ENCODE data around the gene SEL1L.
"Not testable (repeated sequence)": the region's sequence is repeated elsewhere in the genome, so short reads cannot be mapped to it uniquely, and the experiment has no call there.

The SEL1L gene

DNA sequence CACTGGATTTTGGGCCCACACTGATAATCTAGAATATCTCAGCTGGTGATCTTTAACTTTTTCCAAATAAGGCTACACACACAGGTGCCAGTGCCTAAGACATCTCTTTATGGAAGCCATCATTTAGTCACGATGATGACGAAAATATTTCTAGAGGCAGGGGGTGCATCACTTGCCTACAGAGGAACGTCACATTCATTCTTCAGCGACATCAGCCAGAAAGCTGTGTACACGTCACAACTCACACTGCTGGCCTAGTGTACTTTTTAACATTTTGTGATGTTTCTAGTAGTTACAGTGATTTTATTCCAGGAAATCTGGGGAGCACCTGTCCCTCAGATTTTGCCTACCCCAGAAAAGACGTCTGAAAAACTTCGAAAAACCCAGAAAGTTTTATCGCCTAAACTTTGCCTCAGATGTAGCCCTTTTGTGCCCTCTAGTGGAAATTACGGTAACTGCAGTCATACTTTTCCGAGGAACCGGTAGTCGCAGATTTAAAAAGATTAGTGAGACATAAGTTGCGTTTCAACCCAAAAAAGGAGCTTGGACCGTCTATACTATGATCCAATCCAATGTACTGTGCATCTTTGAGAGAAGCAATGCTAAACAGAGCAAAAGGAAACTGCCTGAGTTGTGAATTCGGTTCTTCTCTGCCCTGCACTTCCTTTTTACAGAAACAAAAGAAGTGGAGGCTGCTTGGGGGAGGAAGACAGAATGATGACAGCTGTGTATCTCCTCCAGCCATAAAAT is 69.2 kb downstream of the SEL1L start:
- no peaks in the 10 kb centered on the region for H3K27me3 ChIP-seq
- peak overlapping the region; percentile 73 for H3K4me2 ChIP-seq
- H3K9ac ChIP-seq: peak overlapping the region; percentile 86
- TF ChIP-seq Cebpa-rat (IDR thresholded peaks at IDR 0.05): no peak
- H3K4me3 ChIP-seq: peak overlapping the region; percentile 59
- H3K9me3 ChIP-seq: no peaks in the 10 kb centered on the region; the same call in 1 of the 2 replicates
- no peaks in the 10 kb centered on the region for H3K36me3 ChIP-seq
- peaks cover 9% of the 10 kb centered on the region for H3K4me1 ChIP-seq
- no peaks in the 10 kb centered on the region for H4K20me1 ChIP-seq
- H3K27ac ChIP-seq: peak overlapping the region; percentile 94

DNA sequence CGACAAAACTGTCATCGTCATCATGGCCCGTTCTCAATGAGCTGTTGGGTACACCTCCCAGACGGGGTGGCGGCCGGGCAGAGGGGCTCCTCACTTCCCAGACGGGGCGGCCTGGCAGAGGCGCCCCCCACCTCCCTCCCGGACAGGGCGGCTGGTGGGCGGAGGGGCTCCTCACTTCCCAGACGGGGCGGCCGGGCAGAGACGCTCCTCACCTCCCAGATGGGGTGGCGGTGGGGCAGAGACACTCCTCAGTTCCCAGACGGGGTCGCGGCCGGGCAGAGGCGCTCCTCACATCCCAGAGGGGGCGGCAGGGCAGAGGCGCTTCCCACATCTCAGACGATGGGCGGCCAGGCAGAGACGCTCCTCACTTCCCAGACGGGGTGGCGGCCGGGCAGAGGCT is 71.3 kb downstream of the SEL1L start:
- H3K4me2 ChIP-seq, H3K27ac ChIP-seq, H3K27me3 ChIP-seq, H3K4me3 ChIP-seq, H4K20me1 ChIP-seq, H3K9me3 ChIP-seq, H3K9ac ChIP-seq, H3K36me3 ChIP-seq: not testable (repeated sequence)
- H3K4me1 ChIP-seq: peaks cover 15% of the 10 kb centered on the region

DNA sequence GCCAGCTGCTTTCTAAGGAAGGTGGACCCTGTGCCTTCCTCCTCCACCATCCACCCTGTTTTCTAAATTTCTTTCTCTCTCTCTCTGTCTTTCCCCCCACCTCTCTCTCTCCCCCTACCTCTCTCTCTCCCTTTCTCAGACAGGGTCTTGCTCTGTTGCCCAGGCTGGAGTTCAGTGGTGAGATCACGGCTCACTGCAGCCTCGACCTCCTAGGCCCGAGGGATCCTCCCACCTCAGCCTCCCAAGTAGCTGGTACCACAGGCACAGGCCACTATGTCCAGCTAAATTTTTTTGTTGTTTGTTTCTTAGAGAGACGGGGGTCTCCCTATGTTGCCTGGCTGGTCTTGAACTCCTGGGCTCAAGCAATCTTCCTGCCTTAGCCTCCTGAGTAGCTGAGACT is 73.7 kb downstream of the SEL1L start:
- TF ChIP-seq Cebpa-rat (IDR thresholded peaks at IDR 0.05): no peak
- 0 out of 2 replicates have a peak overlapping the region, but pooled peaks have one; percentile 44 for H3K27ac ChIP-seq
- no peak overlapping the region for H3K9ac ChIP-seq
- no peaks in the 10 kb centered on the region for H3K27me3 ChIP-seq
- peak overlapping the region; percentile 7; the same call in 1 of the 2 replicates for H3K4me2 ChIP-seq
- no peak overlapping the region for H3K4me3 ChIP-seq
- peaks cover 18% of the 10 kb centered on the region for H3K4me1 ChIP-seq
- no peaks in the 10 kb centered on the region for H4K20me1 ChIP-seq
- H3K36me3 ChIP-seq: no peaks in the 10 kb centered on the region
- no peaks in the 10 kb centered on the region; the same call in 1 of the 2 replicates for H3K9me3 ChIP-seq

DNA sequence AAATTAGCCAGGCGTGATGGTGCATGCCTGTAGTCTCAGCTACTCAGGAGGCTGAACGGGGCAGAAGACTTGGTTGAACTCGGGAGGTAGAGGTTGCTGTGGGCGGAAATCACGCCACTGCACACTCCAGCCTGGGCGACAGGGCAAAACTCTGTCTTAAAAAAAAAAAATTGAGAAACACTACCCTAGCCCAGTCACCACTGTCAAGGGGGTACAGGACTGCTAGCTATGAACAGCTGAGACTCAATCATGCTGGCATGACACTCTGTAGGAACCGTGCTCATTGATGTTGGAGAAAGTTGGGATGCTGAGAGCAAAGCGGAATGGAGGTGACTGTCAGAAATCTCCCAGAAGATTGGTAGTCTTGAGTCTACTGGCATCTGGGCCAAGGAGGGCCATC is 75.3 kb downstream of the SEL1L start:
- no peaks in the 10 kb centered on the region for H3K27me3 ChIP-seq
- no peak overlapping the region for H3K9ac ChIP-seq
- no peak overlapping the region for H3K27ac ChIP-seq
- peaks cover 23% of the 10 kb centered on the region for H3K4me1 ChIP-seq
- H3K4me3 ChIP-seq: no peak overlapping the region
- no peak overlapping the region for H3K4me2 ChIP-seq
- H3K9me3 ChIP-seq: no peaks in the 10 kb centered on the region
- H3K36me3 ChIP-seq: no peaks in the 10 kb centered on the region
- H4K20me1 ChIP-seq: no peaks in the 10 kb centered on the region
- no peak for TF ChIP-seq Cebpa-rat (IDR thresholded peaks at IDR 0.05)

DNA sequence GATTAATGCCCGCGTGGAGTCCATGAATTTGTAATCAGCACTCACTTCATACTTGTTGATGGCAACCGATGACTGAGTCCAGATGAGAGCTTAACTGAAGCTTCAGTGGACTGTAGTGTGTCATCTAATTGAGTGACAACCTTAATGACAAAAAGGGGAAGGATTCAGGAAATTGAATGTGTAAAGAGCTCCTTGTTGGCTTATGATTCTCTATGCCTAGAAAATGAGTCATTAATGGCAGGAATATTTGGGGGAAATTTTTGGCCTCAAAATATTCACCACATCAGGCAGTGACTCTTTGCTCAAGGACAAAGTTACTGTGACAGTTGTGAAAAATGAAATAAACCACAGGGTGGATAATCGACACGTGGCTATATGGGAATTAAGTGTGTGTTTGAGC is 78.3 kb downstream of the SEL1L start:
- H4K20me1 ChIP-seq: no peaks in the 10 kb centered on the region
- H3K36me3 ChIP-seq: no peaks in the 10 kb centered on the region
- no peaks in the 10 kb centered on the region for H3K9me3 ChIP-seq
- H3K9ac ChIP-seq: no peak overlapping the region
- TF ChIP-seq Cebpa-rat (IDR thresholded peaks at IDR 0.05): no peak
- peaks cover 48% of the 10 kb centered on the region for H3K4me1 ChIP-seq
- H3K27ac ChIP-seq: no peak overlapping the region
- H3K4me3 ChIP-seq: no peak overlapping the region
- H3K4me2 ChIP-seq: peak overlapping the region; percentile 50; the same call in 1 of the 2 replicates
- no peaks in the 10 kb centered on the region for H3K27me3 ChIP-seq

DNA sequence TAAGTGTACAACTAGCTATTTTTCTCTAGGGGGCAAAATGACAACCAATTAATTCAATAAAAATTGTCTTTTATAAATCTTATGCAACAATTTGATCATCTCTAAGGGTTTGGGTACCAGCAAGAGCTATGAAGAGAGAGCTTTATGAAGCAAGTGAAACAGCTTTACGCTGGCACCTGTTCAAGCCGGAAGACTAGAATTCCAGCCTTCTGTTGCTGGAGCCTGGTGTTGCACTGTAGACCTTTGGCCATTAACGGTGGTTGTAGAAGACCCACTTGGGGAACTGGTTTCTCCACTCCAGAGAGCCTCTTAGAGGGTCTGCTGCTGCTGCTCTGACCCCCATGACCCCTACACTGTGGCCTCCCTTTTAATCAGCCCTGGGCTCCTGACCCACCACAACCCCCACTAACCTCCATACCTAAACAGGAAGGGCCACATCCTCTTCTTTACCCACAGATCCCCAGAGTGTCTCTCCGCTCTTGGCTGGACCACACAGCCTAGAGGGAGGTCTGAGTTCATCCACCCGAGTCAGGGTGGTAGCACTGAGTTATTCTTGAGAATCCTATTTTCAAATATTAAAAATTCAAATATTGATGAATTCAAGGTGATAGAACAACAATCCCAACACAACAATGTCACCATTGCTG is 79.0 kb downstream of the SEL1L start:
- no peak overlapping the region for H3K27ac ChIP-seq
- no peak overlapping the region for H3K4me3 ChIP-seq
- no peaks in the 10 kb centered on the region for H3K27me3 ChIP-seq
- H3K9me3 ChIP-seq: no peaks in the 10 kb centered on the region
- no peaks in the 10 kb centered on the region for H4K20me1 ChIP-seq
- peaks cover 55% of the 10 kb centered on the region for H3K4me1 ChIP-seq
- peak overlapping the region; percentile 50 for H3K4me2 ChIP-seq
- no peaks in the 10 kb centered on the region for H3K36me3 ChIP-seq
- TF ChIP-seq Cebpa-rat (IDR thresholded peaks at IDR 0.05): no peak
- H3K9ac ChIP-seq: no peak overlapping the region

DNA sequence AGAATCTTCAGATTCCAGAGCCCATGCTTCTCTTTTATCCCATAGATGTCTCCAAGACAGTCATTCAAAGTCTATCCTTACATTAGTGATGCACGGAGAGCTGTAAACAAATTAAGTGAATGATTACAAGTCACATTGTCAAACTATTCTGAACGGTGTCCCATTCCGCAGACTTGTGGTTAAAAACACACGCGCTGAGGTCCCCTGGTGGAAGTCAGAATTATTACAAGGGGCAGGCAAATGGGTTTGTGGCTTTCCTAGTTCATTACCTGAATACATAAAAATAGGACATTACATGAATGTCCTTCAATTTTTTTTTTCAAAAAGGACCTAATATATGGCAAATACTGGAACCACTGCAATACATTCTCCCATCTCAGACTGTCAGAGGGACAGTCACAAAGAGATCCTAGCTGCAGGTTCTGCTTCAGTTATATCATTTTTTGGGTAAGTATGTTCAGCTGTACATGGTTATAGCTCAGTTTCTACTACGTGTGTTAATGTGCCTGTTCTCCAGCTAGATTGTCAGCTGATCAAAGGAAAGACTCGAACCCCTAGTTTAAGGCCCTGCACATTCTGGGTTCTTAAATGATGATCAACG is 80.4 kb downstream of the SEL1L start:
- Histone ChIP-seq H3K27ac (no peak overlapping the region), H3K4me2 (peak overlapping the region; percentile 71), H3K4me3 (no peak overlapping the region), H4K20me1 (no peaks in the 10 kb centered on the region), H3K9me3 (no peaks in the 10 kb centered on the region), H3K4me1 (peaks cover 50% of the 10 kb centered on the region), H3K27me3 (no peaks in the 10 kb centered on the region), H3K36me3 (no peaks in the 10 kb centered on the region), H3K9ac (no peak overlapping the region)
- TF ChIP-seq Cebpa-rat (IDR thresholded peaks at IDR 0.05): no peak

DNA sequence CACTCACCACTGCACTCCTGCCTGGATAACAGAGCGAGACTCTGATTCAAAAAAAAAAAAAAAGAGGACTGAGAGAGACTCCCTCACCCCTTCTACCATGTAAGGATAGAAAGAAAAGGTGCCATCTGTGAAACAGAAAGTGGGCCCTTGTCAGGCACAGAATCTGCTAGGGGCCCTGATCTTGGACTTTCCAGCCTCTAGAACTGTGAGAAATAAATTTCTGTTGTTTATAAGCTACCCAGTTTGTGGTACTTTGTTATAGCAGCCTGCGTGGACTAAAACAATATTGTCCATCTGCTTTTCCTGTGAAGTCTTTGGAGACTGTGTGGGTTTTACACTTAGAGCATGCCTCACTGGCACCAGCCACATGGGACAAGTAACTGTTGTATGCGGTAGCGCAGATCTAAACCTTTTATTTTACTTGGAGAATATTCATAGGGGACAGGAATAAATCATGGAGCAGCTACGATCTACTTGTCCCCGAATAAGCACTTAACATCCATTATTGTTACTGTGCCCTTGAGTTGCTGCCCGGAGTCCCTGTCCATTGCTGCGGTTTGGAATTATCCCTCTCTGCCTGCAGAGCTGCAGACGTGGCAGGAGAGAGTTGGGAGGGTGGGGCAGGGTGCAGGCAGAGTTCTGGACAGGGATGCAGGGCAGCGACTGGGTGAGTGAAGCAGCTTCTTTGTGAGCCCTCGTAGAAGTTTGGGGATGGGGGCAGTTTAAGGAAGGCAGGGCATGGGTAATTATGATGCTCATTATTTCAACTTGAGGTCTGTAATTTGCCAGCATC is 81.1 kb downstream of the SEL1L start:
- H3K27me3 ChIP-seq: no peaks in the 10 kb centered on the region
- H3K36me3 ChIP-seq: no peaks in the 10 kb centered on the region
- H3K9me3 ChIP-seq: no peaks in the 10 kb centered on the region
- peak overlapping the region; percentile 21; the same call in 1 of the 2 replicates for H3K27ac ChIP-seq
- peaks cover 50% of the 10 kb centered on the region for H3K4me1 ChIP-seq
- peak overlapping the region; percentile 71 for H3K4me2 ChIP-seq
- H3K4me3 ChIP-seq: no peak overlapping the region
- no peak overlapping the region for H3K9ac ChIP-seq
- H4K20me1 ChIP-seq: no peaks in the 10 kb centered on the region
- TF ChIP-seq Cebpa-rat (IDR thresholded peaks at IDR 0.05): no peak

DNA sequence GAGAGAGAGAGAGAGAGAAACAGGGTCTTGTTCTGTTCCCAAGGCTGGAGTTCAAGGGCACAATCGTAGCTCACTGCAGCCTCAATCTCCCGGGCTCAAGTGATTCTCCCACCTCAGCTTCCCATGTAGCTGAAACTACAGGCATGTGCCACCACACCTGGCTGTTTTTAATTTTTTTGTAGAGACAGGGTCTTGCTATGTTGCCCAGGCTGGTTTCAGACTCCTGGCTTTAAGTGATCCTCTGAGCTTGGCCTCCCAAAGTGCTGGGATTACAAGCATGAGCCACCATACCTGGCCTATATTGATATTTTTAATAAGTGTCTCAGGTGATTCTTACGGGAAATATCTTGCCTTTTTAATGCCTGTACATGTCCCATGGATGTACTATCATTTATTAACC is 82.7 kb downstream of the SEL1L start:
- no peak overlapping the region for H3K27ac ChIP-seq
- no peaks in the 10 kb centered on the region for H3K9me3 ChIP-seq
- H3K4me3 ChIP-seq: no peak overlapping the region
- no peak overlapping the region for H3K9ac ChIP-seq
- peak overlapping the region; percentile 82 for H3K4me2 ChIP-seq
- H3K4me1 ChIP-seq: peaks cover 50% of the 10 kb centered on the region
- no peaks in the 10 kb centered on the region for H3K27me3 ChIP-seq
- no peak for TF ChIP-seq Cebpa-rat (IDR thresholded peaks at IDR 0.05)
- H3K36me3 ChIP-seq: no peaks in the 10 kb centered on the region
- no peaks in the 10 kb centered on the region for H4K20me1 ChIP-seq
